ENCODE results near the gene PHLDB3. TPM values are rescaled to one million over a fixed set of nuclear protein-coding genes. Genes with fewer than 3 reads are reported as not detected.

The PHLDB3 gene
- total RNA-seq, 1 experiment from 2014 or later, result 8.5 TPM

DNA sequence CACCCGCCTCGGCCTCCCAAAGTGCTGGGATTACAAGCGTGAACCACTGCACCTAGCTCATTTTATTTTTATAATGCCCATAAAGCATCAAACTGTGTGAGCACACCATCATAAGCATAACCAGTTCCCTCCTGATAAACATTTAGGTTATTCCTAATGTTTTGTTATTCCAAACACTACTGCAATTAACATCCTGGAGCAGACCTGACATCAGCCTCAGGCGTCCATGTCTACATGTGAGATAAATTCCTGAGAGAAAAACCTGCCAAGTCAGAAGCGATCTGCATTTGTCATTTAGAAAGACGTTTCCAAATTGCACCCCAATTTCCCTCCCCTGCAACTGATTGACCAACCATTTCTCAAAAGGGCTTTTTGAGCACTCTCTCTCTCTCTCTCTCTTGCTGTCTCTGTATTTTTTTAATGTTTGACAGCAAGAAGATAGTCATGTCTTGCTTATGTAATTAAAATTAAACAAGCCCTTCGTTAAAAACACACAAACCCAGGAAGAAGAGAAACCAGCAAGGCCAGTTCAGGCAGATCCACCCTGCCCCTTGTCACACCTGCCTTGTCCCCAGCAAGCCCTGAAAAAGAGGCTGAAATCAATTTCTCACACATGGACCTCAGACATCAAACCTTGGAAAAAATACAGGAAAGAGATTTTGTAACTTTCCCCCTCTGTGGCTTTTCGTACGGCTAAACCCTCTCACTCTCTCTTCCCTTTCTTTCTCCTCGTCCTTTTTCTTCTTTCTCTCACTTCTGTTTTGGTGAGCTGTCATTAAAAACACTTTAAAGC, 49.0 kb downstream of the PHLDB3 start:
- Histone ChIP-seq H3K23ac (ENCODE audit: insufficient read length, low read depth, low read length) (no peak overlapping the region), H2AK5ac (ENCODE audit: insufficient read length, low read length) (no peak overlapping the region), H3K9ac (ENCODE audit: extremely low read depth, insufficient read length, low read length) (no peak overlapping the region), H2BK120ac (ENCODE audit: low read depth, low read length, poor library complexity, severe bottlenecking) (no peak overlapping the region), H3K27me3 (ENCODE audit: insufficient read depth, low read length) (no peaks in the 10 kb centered on the region; the same call in 1 of the 2 replicates), H3K18ac (ENCODE audit: insufficient read length, low read depth, low read length) (no peak overlapping the region), H3K14ac (ENCODE audit: insufficient read depth, low read length) (no peak overlapping the region), H3K4ac (ENCODE audit: low read depth, low read length) (no peak overlapping the region), H4K8ac (replicated peaks; ENCODE audit: insufficient read length, low read depth, low read length) (no peak overlapping the region), H3K79me1 (ENCODE audit: insufficient read depth, low read depth, low read length, poor library complexity, severe bottlenecking) (no peaks in the 10 kb centered on the region), H4K91ac (ENCODE audit: insufficient read length, low read depth, low read length) (no peak overlapping the region), H2BK12ac (ENCODE audit: insufficient read length, low read depth, low read length) (no peak overlapping the region), H2BK15ac (ENCODE audit: low read depth, low read length) (no peak overlapping the region), H2BK5ac (ENCODE audit: insufficient read length, low read length) (no peak overlapping the region), H3K56ac (ENCODE audit: insufficient read length, low read depth, low read length) (no peak overlapping the region), H4K20me1 (ENCODE audit: control insufficient read depth, insufficient read depth, insufficient read length) (no peaks in the 10 kb centered on the region), H4K5ac (ENCODE audit: insufficient read length, low read depth, low read length) (no peak overlapping the region), H3T11ph (ENCODE audit: low read length) (no peak overlapping the region), H3K23me2 (ENCODE audit: insufficient read length, low read depth, low read length, poor library complexity, severe bottlenecking) (no peaks in the 10 kb centered on the region), H2AFZ (ENCODE audit: low read length) (no peak overlapping the region), H2BK20ac (ENCODE audit: low read depth, low read length, poor library complexity, severe bottlenecking) (no peak overlapping the region), H3K79me2 (ENCODE audit: insufficient read depth, low read length) (no peaks in the 10 kb centered on the region), H3K4me2 (ENCODE audit: insufficient read depth, insufficient read length, low read length) (no peak overlapping the region), H3K27ac (ENCODE audit: insufficient read length, low read depth, low read length) (no peak overlapping the region), H3K4me1 (ENCODE audit: insufficient read depth, low read length) (no peaks in the 10 kb centered on the region; the same call in 1 of the 2 replicates), H3K9me3 (ENCODE audit: control insufficient read depth, low read depth, low read length) (no peaks in the 10 kb centered on the region)
- H3K27ac Mint-ChIP-seq, result no peak overlapping the region; a peak in 1 of 7 replicates
- WGBS (ENCODE audit: extremely low coverage, insufficient read length, low lambda C conversion rate), result no CpG with 5 or more reads among the region's 10 CpGs
- H3K9me3 Mint-ChIP-seq, result peaks cover 9 to 11% of the 10 kb centered on the region in 2 experiments
- no peaks in the 10 kb centered on the region; a peak in 1 of 7 replicates for H3K36me3 Mint-ChIP-seq (ENCODE audit: insufficient read depth in 1 of 3, low read depth in 3 of 3)
- DNase-seq, result no peak
- H3K27me3 Mint-ChIP-seq (ENCODE audit: low read depth), result peaks cover 18% of the 10 kb centered on the region
- TF ChIP-seq, protein P1, sequence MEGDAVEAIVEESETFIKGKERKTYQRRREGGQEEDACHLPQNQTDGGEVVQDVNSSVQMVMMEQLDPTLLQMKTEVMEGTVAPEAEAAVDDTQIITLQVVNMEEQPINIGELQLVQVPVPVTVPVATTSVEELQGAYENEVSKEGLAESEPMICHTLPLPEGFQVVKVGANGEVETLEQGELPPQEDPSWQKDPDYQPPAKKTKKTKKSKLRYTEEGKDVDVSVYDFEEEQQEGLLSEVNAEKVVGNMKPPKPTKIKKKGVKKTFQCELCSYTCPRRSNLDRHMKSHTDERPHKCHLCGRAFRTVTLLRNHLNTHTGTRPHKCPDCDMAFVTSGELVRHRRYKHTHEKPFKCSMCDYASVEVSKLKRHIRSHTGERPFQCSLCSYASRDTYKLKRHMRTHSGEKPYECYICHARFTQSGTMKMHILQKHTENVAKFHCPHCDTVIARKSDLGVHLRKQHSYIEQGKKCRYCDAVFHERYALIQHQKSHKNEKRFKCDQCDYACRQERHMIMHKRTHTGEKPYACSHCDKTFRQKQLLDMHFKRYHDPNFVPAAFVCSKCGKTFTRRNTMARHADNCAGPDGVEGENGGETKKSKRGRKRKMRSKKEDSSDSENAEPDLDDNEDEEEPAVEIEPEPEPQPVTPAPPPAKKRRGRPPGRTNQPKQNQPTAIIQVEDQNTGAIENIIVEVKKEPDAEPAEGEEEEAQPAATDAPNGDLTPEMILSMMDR (conservative IDR thresholded peaks at IDR 0.05), result no peak
- H3K4me3 Mint-ChIP-seq, result no peak overlapping the region; a peak in 1 of 5 replicates
- peaks cover 4 to 5% of the 10 kb centered on the region in 2 experiments; a peak in 2 of 4 replicates for H3K4me1 Mint-ChIP-seq
